HuH-7 (cell line): Measurements from ENCODE around the gene SKI.
"Not testable (repeated sequence)": the region's sequence is repeated elsewhere in the genome, so short reads cannot be mapped to it uniquely, and the experiment has no call there.

Experiments
- DNase-seq: peaks from one replicate; pipeline ENCODE4 v3.0.0; 2011; ENCODE audit warnings: low spot score

SKI gene

DNA sequence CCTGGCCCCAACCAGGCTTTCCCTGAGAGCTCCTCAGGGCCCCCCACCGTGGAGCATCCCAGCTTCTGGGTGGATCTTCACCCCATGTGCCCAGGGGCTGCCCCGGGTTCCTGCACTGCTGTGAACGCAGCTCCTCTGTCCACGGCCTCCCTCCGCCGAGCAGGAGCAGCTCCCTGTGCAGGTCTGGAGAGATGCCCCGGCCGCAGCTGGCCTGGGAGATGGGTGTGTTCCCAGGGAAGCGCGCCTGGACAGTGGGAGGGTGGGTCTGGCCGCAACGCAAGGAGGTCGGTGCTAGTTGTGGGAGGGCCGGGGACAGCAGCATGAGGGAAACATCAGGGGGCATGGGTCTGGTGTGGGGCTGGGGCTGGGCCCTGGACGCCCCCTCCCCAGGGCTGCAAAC lies 91.9 kb downstream of the SKI start:
- no peak for DNase-seq

DNA sequence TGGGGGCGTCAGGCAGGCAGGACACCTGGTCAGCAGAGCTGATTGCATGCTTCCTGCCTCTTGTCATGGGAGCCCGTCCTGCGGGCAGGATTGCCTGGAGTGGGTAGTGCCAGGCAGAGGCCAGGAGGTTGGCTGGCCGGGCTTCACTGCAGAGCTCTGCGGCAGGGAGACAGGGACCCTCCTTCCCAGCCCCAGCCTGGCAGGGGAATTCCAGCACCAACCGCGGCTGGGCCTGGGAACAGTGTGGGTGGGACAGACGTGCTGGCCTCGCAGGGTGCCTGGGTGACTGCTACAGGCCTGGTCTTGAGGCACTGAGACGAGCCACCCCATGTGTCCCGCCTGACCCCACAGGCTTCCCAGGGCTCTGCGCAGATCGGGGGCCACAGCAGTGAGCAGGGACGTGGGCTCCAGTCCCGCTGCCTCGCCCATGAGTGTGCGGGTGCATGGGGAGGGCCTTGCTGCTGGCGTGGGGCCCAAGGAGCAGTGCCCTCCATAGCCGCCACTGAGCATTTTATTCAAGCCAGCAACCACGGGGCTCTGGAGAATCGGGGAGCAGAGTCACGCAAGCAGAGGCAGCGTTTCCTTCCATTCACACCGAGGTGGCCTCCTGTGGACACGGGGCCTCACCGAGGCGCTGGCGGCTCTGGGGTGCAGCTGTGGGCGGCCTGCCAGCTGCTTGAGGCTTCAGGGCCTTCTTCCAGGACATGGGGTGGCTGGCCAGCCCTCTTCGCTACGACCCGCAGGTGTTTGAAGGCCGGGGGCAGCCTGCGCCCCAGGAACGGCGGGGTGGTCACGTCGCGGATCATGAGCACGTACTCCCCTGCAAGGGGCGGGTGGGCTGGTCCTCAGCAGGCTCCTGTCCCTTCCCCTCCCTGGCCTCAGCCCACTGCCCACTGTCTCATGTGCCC lies 92.9 kb downstream of the SKI start:
- DNase-seq: no peak

DNA sequence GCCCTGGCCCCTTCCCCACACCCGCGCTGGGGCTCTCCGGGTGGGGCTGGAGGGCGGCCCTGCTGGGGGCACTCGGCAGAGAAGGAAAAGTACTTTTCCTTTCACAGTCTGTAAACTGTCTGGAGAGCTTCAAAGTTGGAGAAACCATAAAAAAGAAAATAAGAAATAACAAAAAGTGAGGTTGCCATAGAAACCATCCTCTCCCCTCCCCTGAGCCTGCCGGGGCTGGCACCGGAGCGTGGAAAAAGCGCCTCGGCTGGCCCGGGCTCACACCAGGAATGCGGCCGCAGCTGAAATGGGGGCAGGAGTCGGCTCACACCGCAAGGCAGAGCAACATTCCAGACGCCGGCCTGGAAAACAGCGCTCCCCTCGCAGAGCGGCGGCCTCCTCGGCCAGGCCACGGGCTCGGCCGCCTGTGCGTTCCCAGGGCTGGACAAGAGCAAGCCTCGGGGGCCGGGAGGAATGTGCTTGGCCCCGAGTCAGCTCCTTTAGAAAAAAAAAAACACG lies 94.0 kb downstream of the SKI start:
- DNase-seq: no peak

GRCh38 chr1:2322581-2323211 lies 94.6 kb downstream of the SKI start:
- no peak for DNase-seq

- no peak for DNase-seq
Measured at GRCh38 chr1:2323451-2323974, 95.4 kb downstream of the SKI start.

DNA sequence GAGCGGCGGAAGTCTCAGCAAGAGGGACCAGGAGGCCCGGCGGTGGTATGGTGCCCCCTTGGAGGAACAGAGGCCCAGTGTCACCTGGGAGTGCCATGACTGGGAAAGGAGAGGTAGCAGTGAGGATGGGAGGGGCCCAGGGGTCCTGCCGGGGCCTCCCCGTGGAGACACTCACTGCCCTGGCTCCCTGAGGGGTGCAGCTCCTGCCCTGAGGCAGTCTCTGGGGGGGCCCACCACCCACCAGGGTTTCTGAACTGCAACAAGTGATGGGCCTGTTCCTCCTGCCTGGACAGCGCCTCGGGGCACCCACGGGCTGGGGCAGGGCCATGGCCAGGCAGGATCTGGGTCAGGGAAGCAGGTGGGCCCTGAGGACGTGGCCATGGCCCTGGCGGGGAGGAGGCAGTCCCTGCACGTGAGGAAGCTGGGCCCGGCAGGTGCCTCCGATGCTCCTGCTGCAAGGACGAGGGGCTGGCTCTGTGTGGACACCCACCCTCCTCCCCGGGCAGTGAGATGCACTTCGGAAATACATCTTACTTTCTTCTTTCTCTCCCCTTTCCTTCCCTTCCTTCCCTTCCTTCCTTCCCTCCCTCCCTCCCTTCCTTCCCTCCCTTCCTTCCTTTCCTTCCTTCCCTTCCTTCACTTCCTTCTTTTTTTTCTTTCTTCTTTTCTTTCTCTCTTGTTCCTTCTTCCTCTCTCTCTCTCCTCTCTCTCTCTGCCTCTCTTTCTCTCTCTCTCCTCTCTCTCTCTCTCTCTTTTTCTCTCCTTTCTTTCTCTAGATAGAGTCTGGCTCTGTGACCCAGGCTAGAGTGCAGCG lies 96.6 kb downstream of the SKI start:
- DNase-seq: no peak

GRCh38 chr1:2326524-2326923 lies 98.4 kb downstream of the SKI start:
- DNase-seq: no peak

GRCh38 chr1:2327162-2327561 lies 99.0 kb downstream of the SKI start:
- not testable (repeated sequence) for DNase-seq

GRCh38 chr1:2327841-2328240 lies 99.7 kb downstream of the SKI start:
- DNase-seq: no peak

DNA sequence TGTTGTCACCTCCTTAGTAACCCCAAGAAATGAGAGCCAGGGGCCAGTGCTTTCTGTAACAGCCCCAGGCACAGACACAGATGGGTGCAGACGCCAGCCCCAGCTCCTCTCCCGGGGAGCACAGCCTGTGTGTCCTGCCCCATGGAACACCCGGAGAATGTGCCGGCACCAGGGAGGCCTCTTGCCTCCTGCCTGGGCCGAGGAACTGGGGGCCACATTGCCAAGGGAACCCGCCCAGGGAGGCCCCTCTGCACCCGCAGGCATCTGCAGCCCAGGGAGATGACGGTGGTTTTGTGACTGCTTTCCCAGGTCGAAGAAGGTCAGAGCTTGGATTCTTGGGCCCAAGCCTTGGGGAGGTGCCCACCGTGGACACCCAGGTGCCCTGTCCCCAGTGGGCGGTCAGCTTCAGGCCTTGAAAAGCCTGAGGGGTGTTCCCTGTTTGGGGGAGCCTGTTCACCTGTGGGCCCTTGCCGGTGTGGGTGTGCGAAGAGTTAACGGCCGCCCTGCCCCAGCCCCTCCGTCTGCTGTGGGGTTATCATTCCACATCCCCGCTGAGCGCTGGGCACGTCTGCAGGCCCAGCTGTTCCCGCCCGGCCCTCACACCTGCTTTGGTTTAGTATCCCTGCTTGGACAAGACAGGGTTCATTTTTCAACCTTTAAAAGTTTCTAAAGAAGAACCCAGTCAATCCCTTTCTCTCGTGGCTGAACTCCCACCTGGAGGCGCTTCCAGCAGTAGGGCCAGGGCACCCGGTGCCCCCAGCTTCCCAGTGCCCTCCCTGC lies 100.7 kb downstream of the SKI start:
- DNase-seq: no peak

DNA sequence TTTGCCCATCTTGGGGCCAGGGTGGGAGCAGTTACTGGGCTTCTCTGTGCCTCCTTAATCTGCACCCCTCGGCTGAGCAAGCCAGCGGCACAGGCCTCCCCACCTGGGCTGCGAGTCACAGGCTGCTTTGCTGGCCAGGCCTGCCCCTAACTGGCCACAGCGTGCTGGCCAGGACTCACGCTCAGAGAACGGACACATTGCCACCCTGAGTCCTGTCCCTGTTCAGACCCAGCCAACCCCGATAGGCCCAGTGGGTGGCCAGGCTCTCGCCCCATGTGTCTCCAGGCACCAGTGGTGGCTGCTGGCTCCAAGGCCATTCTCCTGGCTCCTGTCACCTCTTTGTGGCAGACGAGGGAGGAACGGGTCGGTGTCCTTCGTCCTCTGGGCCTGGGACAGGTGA lies 101.9 kb downstream of the SKI start:
- DNase-seq: no peak

DNA sequence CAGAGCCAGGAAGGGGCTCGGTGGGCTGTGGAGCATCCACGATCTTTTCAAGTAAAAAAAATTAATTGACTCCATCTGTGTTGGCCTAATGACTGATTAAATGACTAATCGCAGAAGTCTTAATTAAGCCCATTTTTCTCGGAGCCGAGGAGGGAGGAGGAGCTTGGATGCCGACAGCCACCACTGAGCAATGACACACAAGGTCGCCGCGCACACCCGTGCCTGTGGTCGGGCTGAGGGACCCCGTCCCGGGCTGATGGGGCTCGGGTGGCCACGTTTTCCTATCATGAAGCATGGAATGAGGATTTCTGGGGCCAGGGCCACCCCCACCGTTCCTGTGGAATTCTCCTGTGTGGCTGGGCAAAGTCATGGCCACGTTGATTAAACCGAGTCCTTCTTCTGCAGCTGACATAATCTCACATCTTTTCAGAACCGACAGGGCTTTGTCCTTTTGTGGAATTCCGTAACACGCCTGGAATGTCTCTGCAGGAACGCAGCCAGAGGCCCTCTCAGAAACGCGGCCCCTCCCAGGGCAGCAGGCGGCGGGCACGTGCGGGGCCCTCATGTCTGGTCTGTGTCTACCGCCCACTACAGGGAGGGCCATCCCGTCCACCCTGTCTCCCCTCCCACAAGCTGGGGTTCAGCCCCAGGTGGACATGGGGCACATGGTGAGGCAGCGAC lies 102.5 kb downstream of the SKI start:
- DNase-seq: no peak

DNA sequence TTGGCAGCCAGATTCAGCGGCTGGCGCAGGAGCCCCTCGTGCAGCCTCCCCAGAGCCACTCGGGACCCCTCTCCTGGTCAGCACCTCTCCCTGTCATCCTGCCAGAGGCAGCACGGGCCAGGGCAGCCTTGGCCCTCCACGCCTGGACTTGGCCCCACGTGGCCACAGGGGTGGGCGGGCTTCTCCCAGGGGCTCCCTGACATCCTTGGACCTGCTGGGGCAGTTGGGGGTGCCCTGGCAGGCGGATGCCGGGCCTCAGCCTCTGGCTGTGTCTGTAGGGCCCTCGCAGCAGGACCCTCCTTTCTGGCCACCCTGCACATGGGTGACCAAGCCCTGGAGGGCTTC lies 103.1 kb downstream of the SKI start:
- DNase-seq: no peak

GRCh38 chr1:2331580-2331979 lies 103.5 kb downstream of the SKI start:
- not testable (repeated sequence) for DNase-seq

DNA sequence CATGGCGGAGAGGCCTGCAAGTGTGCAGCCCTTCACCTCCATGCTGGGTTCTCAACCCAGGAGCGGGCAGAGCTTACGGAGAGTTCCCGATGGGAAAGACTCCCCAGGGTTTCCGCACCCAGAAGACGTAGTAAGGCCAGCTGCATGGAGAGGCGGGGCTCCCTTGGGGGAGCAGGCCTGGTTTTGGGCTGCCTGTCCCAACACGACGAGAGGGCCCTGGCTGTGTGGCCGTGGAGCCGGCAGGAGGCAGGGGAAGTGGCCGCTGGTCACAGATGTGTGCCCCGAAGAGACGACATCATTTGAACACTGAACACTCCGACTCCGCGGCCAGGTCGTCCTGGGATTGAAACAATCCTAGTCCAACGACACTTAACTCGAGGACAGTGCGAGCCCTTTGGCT lies 106.2 kb downstream of the SKI start:
- no peak for DNase-seq

DNA sequence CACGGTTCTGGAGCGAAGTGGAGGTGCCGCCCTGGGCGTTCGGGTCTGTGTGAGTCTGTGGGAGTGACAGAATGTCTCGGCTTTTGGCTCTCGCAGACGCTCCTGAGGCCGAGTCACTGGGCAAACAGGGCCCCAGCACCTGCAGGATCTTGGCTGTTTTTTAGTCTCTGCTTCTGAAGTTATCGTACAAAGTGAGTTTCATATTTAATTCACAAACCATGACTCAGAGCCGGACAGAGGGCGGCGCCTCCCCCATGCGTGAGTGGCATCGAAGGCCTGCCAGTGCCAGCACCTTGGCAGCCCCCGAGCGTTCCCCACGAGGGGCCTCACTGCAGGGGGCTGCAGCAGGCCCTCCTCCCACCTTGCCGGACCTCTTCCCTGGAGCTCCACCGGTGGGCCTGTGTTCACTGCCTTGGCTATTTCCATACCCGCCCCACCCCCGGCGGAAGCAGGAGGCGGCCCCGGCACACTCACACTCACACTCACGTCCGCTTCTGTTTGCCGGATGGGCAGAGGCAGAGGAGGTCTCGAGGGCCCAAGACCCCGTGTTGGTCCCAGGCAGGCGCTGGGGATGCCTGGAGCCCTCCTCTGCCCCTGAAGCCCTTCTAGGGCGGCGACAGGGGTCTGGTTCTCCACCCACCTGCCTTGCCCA lies 106.9 kb downstream of the SKI start:
- no peak for DNase-seq

- no peak for DNase-seq
Measured at GRCh38 chr1:2335721-2336455, 107.8 kb downstream of the SKI start.

- DNase-seq: no peak
Measured at GRCh38 chr1:2336499-2336898, 108.4 kb downstream of the SKI start.

GRCh38 chr1:2337081-2337480 lies 109.0 kb downstream of the SKI start:
- no peak for DNase-seq

DNA sequence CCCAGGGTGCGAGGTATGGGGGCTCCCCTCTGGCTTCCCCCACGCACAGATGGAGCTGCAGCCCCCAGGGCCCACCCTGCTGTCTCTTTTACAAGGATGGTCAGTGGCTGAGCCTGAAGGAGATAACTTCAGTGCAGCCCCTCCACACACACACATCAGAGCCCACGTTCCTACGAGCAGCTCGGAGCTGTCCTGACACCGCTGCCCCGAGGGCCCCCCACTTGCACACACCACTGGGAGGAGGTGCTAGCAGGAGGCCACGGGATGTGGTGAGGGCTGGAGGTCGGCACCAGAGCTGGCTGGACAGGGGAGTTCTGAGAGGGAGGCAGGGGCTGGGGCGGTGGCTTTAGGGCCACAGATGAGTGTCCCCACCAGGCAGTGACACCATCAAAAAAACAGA lies 109.4 kb downstream of the SKI start:
- DNase-seq: no peak
